ENCODE measurements around the gene SLC2A13.
"Not testable (repeated sequence)": the region's sequence is repeated elsewhere in the genome, so short reads cannot be mapped to it uniquely, and the experiment has no call there.

Gene SLC2A13

DNA sequence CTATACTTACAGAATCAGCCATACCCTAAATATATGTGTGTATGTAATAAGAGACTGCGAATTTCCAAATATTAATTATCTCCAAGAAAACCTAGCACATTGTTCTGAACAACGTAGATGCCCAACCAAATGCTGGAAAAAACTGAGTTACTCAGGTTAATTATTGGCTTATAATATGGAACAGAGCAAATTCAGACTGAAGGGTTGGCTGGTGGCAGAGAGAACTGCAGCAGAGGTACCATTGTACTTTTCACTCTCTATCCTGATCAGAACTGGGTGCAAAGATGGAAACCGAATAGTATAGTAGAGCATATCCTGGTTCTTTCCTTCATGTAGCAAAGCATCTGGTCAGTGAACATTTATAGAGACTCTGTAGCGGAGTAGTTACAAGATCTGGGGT is 185.7 kb downstream of the SLC2A13 start:
- no peak for FAIRE-seq

DNA sequence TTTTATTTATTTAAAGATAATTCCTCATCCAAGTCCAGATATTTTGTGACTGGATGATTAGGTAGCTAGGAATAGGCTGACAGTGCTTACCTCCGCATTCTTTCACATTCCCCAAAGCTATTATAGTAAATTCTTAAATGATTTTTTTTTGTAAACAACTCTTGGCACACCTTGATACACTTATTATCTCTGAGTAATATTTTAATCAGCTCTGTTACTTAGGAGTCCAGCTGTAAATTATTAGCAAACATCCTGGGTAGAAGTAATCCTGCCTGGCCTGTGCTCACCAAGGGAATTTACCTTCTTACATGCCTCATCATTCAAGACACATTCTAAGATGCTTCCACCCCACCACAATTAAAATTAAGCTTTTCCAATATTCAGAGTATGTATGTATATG is 186.1 kb downstream of the SLC2A13 start:
- no peak for FAIRE-seq

DNA sequence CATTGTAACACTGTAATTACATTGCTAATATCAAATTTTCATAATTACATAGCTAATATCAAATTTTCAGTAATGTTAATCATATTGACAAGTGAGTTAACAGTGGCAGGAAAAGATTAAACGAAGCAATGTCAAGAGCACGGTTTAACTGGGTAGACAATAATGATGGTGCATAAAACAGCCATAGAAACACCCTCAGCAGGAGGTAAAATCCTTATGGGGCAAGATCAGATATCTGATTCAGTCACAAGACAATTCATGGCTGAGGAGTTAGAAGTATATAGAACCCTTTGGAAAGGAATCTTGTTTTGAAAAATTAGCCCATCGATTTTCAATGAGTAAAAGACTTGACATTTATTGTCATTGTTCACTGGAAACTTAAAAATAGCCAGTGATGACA is 190.6 kb downstream of the SLC2A13 start:
- no peak for FAIRE-seq

DNA sequence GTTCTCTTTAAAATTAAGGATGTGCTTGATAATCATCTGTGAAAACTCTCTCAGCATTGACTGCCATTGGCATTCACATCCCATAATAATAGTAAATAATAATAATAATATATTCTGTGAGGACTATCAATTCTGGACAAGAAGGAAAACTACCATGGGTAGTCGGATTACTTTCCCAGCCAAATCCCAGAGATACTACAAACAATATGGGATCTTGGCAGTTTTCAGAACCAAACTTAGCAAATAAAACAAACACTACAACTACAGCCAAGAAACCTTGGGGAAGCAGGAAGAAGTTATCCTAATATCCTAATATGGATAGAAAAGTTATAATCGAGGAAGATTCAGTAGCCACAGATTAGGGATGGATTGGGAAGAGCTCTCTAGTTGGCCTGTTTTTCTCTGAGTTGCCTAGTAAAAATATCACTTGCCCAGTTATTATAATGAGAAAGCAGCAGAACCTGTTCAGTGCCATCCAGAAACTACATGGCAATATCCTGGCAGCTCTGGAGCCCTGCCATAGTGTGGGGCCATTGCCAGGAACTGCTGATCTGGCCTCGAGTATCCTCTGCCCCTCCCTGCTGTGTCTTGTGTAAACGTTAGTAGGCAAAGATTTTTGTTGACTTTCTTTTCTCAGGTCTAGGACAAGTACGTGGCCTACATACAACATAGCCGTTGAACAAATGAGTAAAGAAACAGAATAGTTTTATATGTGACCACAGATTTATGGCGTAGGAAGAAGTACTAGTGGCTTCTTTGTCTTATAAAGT is 193.5 kb downstream of the SLC2A13 start:
- no peak for FAIRE-seq

DNA sequence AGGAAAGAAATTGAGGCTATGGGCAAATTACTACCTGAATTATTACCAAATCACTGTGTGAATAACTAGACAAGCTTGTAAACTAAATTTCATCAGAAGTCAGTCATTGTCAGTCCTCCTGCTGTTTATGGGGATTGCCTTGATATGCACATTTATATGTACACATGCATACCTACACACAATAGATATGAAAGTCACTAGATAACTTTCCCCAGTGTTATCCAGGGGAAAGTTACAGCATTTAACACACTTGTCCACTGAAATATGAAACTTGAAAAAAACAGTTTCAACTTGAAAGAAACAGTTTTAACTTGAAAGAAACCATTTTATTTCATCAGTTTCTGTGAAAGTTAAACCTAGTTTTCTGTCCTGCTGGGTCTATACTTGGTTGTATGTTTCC is 199.6 kb downstream of the SLC2A13 start:
- FAIRE-seq, result no peak

DNA sequence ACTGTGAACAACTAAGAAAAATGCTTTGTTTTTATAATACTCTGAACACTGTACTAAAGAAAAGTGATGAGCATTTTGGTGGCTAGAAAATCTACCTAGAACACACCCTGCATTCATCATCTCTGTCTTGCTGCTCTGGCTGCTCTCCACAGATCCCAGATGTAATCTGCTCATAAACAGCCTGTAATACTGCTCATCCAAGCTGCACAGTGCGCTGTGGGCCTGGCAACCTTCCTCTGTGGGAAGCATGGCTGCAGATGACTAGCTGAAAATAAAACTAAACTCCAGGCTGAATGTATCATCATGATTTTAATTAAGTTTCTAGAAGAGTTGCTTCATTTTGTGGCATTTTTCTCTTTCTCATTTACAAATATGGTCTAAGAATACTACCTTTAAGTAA is 200.7 kb downstream of the SLC2A13 start:
- FAIRE-seq, result no peak

DNA sequence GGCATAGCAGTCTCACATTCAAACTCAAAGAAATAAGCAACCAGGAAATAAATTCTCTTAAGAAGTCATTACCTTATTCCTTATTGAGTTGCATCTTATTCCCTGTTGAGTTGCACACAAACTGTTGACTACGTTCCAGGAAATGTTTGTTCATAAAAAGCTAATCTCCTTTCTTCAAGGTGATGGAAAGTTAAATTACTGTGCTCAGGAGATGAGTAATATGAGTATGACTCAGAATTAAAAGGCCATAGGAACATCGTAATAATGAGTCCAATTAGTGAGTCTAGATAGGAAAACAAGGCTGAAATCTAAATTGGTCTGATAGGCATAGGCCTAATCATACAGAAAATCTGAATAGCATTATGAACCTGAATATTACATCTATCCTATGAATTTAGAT is 203.1 kb downstream of the SLC2A13 start:
- no peak for FAIRE-seq

DNA sequence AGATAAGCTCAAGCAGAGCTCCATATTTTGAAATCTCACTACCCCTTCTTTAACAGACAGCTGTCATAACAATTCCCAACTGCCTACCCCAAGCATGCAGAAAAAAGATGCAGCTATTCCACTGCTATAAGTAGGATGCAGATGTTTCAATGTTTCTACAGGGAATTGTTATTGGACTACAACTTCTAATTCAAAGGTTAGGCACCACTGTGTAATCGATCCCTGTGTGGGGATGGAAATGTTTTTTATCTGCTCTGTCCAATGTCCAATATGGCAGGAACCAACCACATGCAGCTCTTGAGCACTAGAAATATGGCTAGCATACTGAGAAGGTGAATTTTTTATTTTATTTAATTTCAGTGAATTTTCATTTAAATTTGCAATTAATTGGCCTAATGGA is 208.6 kb downstream of the SLC2A13 start:
- FAIRE-seq, result no peak

DNA sequence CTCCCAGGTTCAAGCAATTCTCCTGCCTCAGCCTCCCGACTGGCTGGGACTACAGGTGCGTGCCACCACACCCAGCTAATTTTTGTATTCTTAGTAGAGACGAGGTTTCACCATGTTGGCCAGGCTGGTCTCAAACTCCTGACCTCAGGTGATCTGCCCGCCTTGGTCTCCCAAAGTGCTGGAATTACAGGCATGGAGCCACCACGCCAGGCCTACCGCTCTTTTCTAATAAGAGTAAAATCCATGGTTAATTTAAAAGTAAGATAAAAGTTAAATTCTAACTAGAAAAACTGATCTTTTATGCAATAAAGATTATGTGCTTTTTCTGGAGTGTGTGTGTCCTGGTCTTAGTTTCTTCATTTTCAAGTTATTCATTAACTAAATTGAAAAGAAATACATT is 212.5 kb downstream of the SLC2A13 start:
- not testable (repeated sequence) for FAIRE-seq

DNA sequence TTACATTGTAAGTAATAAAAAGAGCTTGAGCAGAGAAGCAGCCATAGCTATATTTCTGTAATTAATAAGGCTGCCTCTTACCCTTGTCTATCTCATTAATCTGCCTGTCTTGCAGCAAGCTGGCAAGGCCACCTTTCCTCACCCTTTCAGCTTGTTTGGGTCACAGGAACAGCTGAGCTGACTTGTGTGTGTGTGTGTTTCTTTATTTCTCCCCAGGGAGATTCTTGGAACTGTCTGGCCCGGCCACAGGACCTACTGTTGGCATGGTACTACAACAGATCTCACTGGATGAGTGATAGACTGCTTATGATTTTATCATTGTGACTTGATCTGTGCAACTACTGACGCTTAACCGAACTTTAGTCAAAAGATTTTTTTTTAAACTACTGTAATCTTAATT is 213.7 kb downstream of the SLC2A13 start:
- no peak for FAIRE-seq

DNA sequence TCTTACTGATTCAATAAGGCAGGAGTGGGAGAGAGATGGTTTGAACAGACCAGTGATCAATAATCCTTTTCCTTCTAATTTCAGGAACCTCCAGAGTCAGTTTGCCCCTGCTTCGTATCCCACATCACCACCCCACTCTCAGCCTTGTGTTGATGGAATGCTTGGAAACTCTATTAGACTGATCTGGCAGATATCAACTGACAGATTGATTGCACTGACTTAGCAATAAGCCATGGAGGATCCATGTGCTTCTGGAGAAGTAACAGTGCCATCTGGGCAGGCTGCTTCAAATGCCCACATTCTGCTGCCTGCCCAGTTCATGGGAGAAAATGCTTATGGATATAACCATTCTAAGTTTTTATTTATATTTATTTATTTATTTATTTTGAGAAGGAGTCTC is 218.0 kb downstream of the SLC2A13 start:
- no peak for FAIRE-seq

DNA sequence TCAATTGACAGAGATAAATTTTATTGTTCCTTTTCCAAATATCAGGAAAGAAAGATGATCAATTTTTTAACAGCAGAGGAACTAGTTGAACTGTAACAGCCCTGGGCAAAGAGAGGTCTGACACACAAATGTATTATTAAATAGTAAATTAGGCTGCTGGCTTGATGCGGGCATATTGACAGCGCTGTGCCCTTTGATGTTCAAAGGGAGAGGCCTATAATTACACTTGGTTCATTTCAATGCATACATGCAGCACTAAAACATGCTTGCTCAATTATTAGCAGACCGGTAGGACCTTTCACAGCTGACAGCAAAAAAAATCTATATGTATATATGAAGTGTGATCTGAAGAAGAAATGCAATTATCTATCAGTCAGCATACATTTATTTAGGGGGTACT is 219.8 kb downstream of the SLC2A13 start:
- no peak for FAIRE-seq

DNA sequence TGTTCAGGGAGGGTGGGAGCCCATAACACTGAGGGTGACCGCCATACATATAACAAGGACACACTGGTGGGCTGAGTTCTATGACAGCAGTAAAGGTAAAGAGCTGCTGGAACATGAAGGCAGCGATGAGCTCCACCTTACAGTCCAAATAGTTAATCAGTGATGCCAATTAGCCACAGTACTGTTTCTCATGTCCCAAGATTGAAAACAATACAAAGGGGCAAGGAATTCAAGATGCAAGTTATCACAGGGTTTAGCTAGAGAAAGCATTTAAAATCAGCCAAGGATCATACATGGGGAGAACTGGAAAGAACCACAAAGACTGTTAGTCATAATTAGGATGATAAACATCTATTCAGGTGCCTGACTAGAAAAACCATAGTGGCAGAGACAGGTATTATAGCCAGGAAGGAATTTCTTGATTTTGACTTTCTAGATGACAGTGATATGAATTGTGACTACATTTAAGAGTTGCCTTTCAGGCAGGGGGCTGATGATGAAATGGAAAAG is 221.2 kb downstream of the SLC2A13 start:
- no peak for FAIRE-seq

DNA sequence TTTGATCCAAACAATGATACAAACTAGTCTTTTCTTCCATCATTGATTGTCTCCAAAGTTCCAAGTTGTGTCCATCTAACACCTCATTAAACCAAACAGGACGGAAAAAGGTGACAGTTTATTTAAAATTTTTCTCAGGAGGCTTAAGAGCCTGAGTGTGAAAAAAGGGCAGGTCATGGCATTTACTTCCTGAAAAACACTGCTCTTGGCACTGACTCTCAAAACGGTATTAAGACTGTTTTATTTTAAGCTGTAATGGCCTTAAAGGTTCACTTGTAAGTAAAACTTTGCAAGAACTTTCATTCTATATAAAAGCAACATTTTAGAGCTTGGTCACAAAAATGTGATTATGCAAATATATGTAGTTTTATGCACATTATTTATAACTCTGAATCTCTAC is 222.5 kb downstream of the SLC2A13 start:
- no peak for FAIRE-seq

DNA sequence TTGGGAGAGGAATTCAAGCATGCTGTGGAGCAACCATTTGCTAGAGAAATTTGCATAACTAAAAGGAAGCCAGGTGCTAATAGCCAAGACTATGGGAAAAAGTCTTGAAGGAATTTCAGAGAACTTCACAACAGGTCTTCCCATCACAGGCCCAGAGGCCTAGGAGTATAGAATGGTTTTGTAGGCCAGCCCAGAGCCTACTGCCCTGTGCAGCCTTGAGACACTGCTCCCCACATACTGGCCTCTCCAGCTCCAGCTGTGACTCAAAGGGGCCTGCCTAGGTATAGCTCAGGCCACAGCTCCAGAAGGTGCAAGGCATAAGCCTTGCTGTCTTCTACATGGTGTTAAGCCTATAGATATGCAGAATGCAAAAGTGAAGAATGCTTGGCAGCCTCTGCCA is 227.1 kb downstream of the SLC2A13 start:
- FAIRE-seq, result no peak

DNA sequence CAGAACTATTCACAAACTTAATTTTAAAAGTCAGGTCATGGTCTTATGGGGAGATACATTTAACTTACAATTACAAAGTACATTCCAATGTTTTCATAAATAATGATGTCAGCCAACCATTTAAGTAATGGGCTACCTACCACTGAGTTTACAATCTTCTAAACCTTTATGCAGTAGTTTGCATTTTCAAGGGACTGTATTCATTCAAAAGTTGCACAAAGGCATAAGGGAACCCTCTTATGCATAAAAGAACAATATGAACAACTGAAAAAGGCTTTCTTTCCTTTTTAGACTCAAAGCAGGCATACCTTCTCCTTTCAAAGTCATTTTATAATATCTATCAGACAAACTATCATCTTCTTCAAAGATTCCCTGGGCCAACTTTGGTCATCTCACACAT is 230.2 kb downstream of the SLC2A13 start:
- FAIRE-seq, result no peak

DNA sequence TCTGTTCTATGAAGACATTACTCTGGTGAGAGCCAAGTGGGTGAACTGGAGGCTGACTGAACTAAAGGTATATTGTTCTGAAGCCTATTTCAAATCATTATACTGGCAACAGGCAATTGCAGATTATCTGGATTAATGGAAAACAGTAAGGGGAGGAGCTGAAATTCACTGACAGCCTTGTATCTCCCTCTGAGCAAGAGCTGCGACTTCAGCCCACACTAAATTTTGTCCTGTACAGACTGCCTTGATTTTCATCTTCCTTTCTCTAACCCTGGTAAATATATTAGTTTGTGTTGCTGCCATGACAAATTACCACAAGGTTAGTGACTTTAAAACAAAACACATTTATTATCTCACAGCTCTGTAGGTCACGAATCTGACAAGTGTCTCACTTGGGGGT is 231.1 kb downstream of the SLC2A13 start:
- FAIRE-seq, result no peak

DNA sequence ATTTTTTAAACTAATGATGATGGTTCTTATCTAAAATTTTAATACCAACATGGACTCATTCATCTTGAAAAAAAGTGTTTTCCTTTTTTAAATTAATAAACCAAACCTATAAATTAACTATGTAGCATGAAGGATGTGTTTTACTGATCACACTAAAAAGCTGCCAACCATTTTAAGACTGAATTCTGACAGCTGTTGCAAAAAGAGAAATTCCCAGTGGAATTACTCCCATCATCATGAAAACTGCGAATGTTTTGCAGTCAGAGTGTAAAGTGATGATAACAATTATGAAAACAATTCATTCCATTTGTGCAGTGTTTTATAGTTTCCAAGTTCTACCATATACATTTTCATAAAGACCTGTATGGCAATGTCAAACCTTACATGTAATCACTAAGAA is 232.8 kb downstream of the SLC2A13 start:
- no peak for FAIRE-seq

DNA sequence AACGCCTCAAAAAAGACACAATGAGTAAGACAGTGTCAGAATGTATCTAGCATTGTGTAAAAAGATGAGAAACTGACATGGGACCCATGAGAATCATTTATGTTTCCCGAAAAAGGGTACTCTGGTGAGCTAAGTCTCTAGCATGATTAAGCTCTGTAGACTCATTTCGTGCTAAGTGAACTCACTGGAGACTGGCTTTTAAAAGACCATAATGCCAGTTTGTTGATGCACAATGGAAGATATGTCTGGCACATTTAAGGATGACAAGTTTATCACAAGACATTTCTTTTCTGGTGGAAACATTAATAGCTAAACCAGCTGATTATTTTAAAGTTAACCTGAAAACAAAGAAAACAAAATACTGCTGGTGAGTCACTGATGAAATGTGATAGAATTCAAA is 233.5 kb downstream of the SLC2A13 start:
- FAIRE-seq, result no peak

DNA sequence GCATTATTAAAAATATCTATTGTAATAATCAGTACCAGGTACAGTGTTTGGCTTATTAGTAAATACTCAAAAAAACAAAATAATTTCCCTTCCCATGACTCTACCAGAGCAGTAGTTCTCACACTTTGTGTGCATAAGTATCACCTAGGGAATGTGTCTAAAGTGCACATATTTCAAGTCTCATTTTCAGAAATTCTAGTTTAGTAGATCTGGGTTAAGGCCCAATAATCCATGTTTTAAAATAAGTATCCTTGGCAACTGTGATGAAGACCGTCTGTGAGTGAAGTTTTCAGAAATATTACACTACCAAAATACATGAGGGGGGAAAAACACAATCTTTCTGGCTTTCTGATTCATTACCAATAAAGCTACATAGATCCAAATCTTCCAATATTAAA is 237.6 kb downstream of the SLC2A13 start:
- no peak for FAIRE-seq

DNA sequence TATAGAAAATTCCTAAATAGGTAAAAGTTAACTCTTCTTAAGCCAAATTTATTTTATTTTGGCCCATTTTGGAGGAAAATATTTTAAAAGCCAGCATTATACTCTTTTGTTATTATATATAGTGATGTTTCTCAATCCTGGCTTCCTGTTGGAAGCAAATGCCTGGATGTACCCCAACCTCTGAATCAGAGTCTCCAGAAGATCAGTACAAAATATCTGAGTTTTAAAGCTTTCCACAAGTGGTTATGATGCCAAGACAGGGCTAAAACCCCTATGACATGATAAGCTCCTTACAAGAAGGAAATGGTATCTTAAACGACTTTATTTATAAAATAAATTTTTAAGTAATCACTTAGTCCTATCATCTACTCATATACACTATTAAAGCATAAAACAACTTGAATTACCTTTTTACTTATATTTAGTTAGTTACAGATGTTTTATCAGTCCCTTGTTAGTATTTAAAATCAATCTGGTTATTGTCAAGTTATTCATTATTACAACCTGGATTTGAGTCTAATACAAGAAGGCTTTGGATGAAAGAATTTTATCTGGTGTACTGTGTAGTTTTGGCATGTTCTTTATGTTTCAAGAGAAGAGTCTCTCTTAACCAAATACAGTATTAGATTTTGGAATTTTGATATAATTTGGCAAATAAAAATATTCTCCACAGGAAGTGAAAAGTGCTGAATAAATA is 238.1 kb downstream of the SLC2A13 start:
- FAIRE-seq, result no peak

DNA sequence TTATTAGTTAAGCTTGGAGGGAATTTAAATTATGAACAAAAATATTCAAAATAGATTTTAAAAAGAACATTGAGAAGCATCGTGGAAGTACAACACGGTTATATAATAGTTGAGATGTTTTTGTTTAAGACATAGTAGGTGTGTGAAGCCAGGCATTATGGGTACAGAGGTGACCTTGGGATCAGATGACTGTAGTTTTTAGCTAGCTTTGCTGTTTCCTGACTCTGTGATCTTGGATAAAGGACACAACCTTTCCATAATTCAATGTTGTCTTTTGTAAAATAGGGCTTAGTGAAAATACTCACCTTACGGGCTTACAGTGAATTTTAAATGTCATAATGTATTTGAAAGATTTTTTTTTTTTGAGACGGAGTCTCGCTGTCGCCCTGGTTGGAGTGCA is 239.7 kb downstream of the SLC2A13 start:
- FAIRE-seq, result no peak

DNA sequence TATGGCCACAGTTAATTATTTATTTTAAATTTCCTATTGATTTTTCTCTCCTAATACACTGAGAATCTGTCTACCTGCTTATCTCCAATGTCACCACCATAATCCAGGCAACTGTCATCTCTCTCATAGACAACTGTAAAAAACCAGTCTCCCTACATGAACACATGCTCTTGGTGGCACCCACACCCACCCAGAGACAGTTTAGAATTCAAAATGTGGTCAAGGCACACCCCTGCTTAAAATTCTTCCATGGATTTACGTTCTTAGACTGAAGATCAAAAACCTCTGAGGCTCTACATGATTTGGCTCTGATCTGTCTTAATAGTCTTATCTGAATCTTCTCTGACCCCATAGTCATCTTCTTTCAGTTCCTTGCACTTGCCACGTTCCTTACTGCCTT is 245.2 kb downstream of the SLC2A13 start:
- FAIRE-seq, result no peak

DNA sequence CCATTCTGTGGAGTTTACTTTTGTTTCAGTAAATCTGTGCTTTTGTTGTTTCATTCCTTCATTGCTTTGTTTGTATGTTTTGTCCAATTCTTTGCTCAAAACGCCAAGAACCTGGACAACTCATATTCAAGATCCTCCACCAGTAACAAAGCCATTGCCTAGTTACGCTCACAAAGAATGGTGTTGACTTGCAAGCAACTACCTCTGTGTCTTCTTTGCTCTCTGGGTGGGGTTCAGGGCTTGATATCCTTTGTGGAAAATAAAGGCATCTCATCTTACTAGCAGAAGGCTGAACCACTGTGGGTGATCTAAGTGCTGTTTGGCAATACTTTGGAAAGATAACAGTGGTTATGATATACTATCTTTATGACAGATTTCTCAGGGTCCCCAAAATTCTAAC is 252.9 kb downstream of the SLC2A13 start:
- no peak for FAIRE-seq

DNA sequence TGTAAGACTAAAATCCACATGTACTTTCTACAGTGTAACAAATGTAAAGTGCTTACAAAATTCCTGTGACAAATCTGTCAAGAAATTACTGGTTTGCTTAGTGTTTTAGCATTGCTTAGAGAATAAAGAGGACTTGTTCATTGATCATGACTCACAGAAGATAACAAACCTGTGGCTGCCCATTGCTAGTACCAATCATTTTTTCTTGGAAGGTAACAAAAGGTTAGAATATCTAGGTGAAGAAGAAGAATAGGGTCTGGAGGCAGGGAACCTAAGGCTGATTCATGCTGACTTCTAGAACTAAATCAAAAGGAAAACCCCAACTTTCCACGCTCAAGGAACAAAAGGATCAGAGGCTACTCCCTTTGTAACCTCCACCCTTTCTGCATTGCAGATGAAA is 253.5 kb downstream of the SLC2A13 start:
- no peak for FAIRE-seq

Measured in TTC549 (cell line).